ENCODE data around the gene DNAJB4. TPM values are rescaled to one million over a fixed set of nuclear protein-coding genes. Genes with fewer than 3 reads are reported as not detected.

DNAJB4 gene
- total and polyA plus RNA-seq, 2 donors (not counting 3 experiments of a cell fraction or from before 2014, with no cell fraction given), result 30.4 to 136 TPM

- Histone ChIP-seq H3K9ac (replicated peaks; ENCODE audit: extremely low read depth, insufficient read depth, low read length) (no peak overlapping the region), H3K9me1 (replicated peaks; ENCODE audit: control insufficient read depth, extremely low read depth, insufficient read depth, low read length) (no peaks in the 10 kb centered on the region), H3K4me2 (ENCODE audit: insufficient read depth, low read length) (no peak overlapping the region), H2AFZ (ENCODE audit: low read depth, low read length) (no peak overlapping the region), H3K9me3 (replicated peaks; ENCODE audit: control insufficient read depth, insufficient read depth, low read length) (no peaks in the 10 kb centered on the region), H3K79me2 (ENCODE audit: control insufficient read depth, insufficient read depth, low read length) (peaks cover 66% of the 10 kb centered on the region), H3K36me3 (ENCODE audit: control insufficient read depth in 2 of 2, extremely low read depth in 1 of 2, insufficient read depth in 2 of 2, low read length in 2 of 2) (peaks cover 0 to 6% of the 10 kb centered on the region in 2 experiments), H4K20me1 (replicated peaks; ENCODE audit: control insufficient read depth, extremely low read depth, insufficient read depth, low read length) (peaks cover 5% of the 10 kb centered on the region), H3K27me3 (ENCODE audit: control insufficient read depth in 2 of 2, insufficient read depth in 2 of 2, low read length in 2 of 2) (no peaks in the 10 kb centered on the region), H3K4me3 (replicated peaks in 1 of 3; ENCODE audit: insufficient read depth in 1 of 3, low read depth in 1 of 3, low read length in 3 of 3) (no peak overlapping the region), H3K27ac (ENCODE audit: insufficient read depth, low read depth, low read length) (no peak overlapping the region), H3K4me1 (ENCODE audit: control insufficient read depth, extremely low read depth, insufficient read depth, low read length) (no peaks in the 10 kb centered on the region)
- POLR2A ChIA-PET, result no interaction called here
- BruUV-seq (replicated peaks), result no TSS peak
- FAIRE-seq, result no peak
- DNase-seq (ENCODE audit: low read depth, low spot score), result no peak
- TF ChIP-seq MYC (IDR thresholded peaks at IDR 0.05; ENCODE audit: low read depth, low read length) (no peak), MAX (IDR thresholded peaks at IDR 0.05; ENCODE audit: insufficient read depth, insufficient read length) (no peak), EZH2 (IDR thresholded peaks at IDR 0.05; ENCODE audit: borderline replicate concordance, low read depth, low read length, severe bottlenecking) (no peak), GATA2 (IDR thresholded peaks at IDR 0.05; ENCODE audit: insufficient read depth, insufficient read length, low read depth, low read length) (no peak), JUN (IDR thresholded peaks at IDR 0.05; ENCODE audit: borderline replicate concordance, insufficient read depth, insufficient read length, low read depth) (no peak), POLR2AphosphoS5 (IDR thresholded peaks at IDR 0.05; ENCODE audit: insufficient read depth, low read depth, low read length) (no peak), CTCF (IDR thresholded peaks at IDR 0.05; ENCODE audit: extremely low read depth in 1 of 2, insufficient read depth in 1 of 2, low read depth in 1 of 2, low read length in 2 of 2) (no peak), POLR2A (IDR thresholded peaks at IDR 0.05; ENCODE audit: low read depth, low read length) (no peak), FOS (IDR thresholded peaks at IDR 0.05; ENCODE audit: borderline replicate concordance, insufficient read depth, low read length) (no peak)
- dilution Hi-C loops (cut with MboI; ENCODE audit: extremely low pct_ligation_motif_present, low sequenced_read_pairs), result no loop called here
- intact Hi-C loops (cut with micrococcal nuclease), result no loop called here
- CTCF ChIA-PET, result interaction anchor here (1.3 to 1.6 kb wide), 2 partner anchors 9 to 11 kb away, joined by 3 to 5 read pairs; no protein-coding TSS in a partner anchor
These were observed 15.0 kb upstream of the DNAJB4 start for GRCh38 chr1:77989744-77990143.
